Parathyroid adenoma (tissue), 2 donors: ENCODE results near the gene UBQLN3.

Source experiments
- H2AFZ ChIP-seq: fragments of 300-600 bp; sonication (generic); one replicate; pipeline ENCODE4 v1.7.0; 2017; ENCODE audit warnings: antibody characterized with exemption, mild to moderate bottlenecking
- H3K27ac ChIP-seq: fragments of 300-600 bp; sonication (generic); one replicate; pipeline ENCODE4 v1.7.0; 2017
- H3K27me3 ChIP-seq: fragments of 300-600 bp; sonication (generic); one replicate; pipeline ENCODE4 v1.7.0; 2017; ENCODE audit warnings: low read length; ENCODE audit not compliant: control insufficient read depth, insufficient read depth
- H3K36me3 ChIP-seq: fragments of 300-600 bp; sonication (generic); one replicate; pipeline ENCODE4 v1.7.0; 2017; ENCODE audit warnings: low read length; ENCODE audit not compliant: control insufficient read depth, insufficient read depth
- H3K4me1 ChIP-seq: fragments of 300-600 bp; sonication (generic); one replicate; pipeline ENCODE4 v1.7.0; 2017; ENCODE audit warnings: control low read depth
- H3K4me2 ChIP-seq: fragments of 300-600 bp; sonication (generic); one replicate; pipeline ENCODE4 v1.7.0; 2017; ENCODE audit warnings: low read length
- H3K4me3 ChIP-seq: fragments of 300-600 bp; sonication (generic); one replicate; pipeline ENCODE4 v1.7.0; 2017; ENCODE audit warnings: low read depth, low read length
- H3K79me2 ChIP-seq: fragments of 300-600 bp; sonication (generic); one replicate; pipeline ENCODE4 v1.7.0; 2017; ENCODE audit warnings: control low read depth
- H3K9ac ChIP-seq: fragments of 300-600 bp; sonication (generic); one replicate; pipeline ENCODE4 v1.7.0; 2017; ENCODE audit warnings: mild to moderate bottlenecking
- H3K9me3 ChIP-seq: fragments of 300-600 bp; sonication (generic); one replicate; pipeline ENCODE4 v1.7.0; 2017; ENCODE audit warnings: low read length; ENCODE audit not compliant: control insufficient read depth
- CTCF ChIP-seq: fragments of 300-600 bp; sonication (generic); IDR thresholded peaks from one replicate; pipeline ENCODE4 v1.7.0; 2017; ENCODE audit warnings: antibody characterized with exemption, mild to moderate bottlenecking
- donor health status: primary hyperparathyroidism.

Gene UBQLN3

GRCh38 chr11:5548440-5548839 is 38.7 kb upstream of the UBQLN3 start, which contains the start of gene OR52H1:
Gene OR52H1 (minus strand): TSS chr11:5548540. CDS start chr11:5545505, 3,035 bp downstream.
- no peak within 1 kb of the TSS for H3K4me3 ChIP-seq
- no peak within 1 kb of the TSS for H3K4me2 ChIP-seq
- H3K4me1 ChIP-seq = no peaks in the 10 kb centered on the region
- no peak within 1 kb of the TSS for H2AFZ ChIP-seq
- no peaks in the 10 kb centered on the region for H3K9me3 ChIP-seq
- no peak for TF ChIP-seq CTCF
- H3K27me3 ChIP-seq = no peaks in the 10 kb centered on the region
- no peaks in the 10 kb centered on the region for H3K79me2 ChIP-seq
- H3K9ac ChIP-seq = no peak within 1 kb of the TSS
- no peaks in the 10 kb centered on the region for H3K36me3 ChIP-seq
- H3K27ac ChIP-seq = no peak within 1 kb of the TSS

- Histone ChIP-seq H3K4me1 (no peaks in the 10 kb centered on the region), H3K4me2 (no peak overlapping the region), H3K79me2 (no peaks in the 10 kb centered on the region), H3K4me3 (no peak overlapping the region), H3K9ac (no peak overlapping the region), H3K36me3 (no peaks in the 10 kb centered on the region), H2AFZ (no peak overlapping the region), H3K27me3 (no peaks in the 10 kb centered on the region), H3K27ac (no peak overlapping the region), H3K9me3 (no peaks in the 10 kb centered on the region)
- no peak for TF ChIP-seq CTCF
Observed at GRCh38 chr11:5547982-5548381, 38.2 kb upstream of the UBQLN3 start.

GRCh38 chr11:5546457-5546856 is 36.7 kb upstream of the UBQLN3 start:
- no peak for TF ChIP-seq CTCF
- H3K9ac ChIP-seq = no peak overlapping the region
- H3K27ac ChIP-seq = no peak overlapping the region
- no peaks in the 10 kb centered on the region for H3K27me3 ChIP-seq
- no peak overlapping the region for H3K4me3 ChIP-seq
- H3K9me3 ChIP-seq = no peaks in the 10 kb centered on the region
- H3K4me2 ChIP-seq = no peak overlapping the region
- no peaks in the 10 kb centered on the region for H3K36me3 ChIP-seq
- no peaks in the 10 kb centered on the region for H3K79me2 ChIP-seq
- no peaks in the 10 kb centered on the region for H3K4me1 ChIP-seq
- H2AFZ ChIP-seq = no peak overlapping the region

- Histone ChIP-seq H3K4me1 (no peaks in the 10 kb centered on the region), H3K79me2 (no peaks in the 10 kb centered on the region), H3K9ac (no peak overlapping the region), H3K36me3 (no peaks in the 10 kb centered on the region), H3K4me2 (no peak overlapping the region), H3K9me3 (no peaks in the 10 kb centered on the region), H3K4me3 (no peak overlapping the region), H2AFZ (no peak overlapping the region), H3K27me3 (no peaks in the 10 kb centered on the region), H3K27ac (no peak overlapping the region)
- no peak for TF ChIP-seq CTCF
Observed at GRCh38 chr11:5541427-5541826, 31.7 kb upstream of the UBQLN3 start.

GRCh38 chr11:5536482-5536881 is 26.7 kb upstream of the UBQLN3 start:
- no peaks in the 10 kb centered on the region for H3K36me3 ChIP-seq
- no peaks in the 10 kb centered on the region for H3K79me2 ChIP-seq
- no peaks in the 10 kb centered on the region for H3K9me3 ChIP-seq
- no peaks in the 10 kb centered on the region for H3K27me3 ChIP-seq
- no peaks in the 10 kb centered on the region for H3K4me1 ChIP-seq
- TF ChIP-seq CTCF = no peak
- H2AFZ ChIP-seq = no peak overlapping the region
- H3K4me2 ChIP-seq = no peak overlapping the region
- no peak overlapping the region for H3K27ac ChIP-seq
- no peak overlapping the region for H3K9ac ChIP-seq
- H3K4me3 ChIP-seq = no peak overlapping the region
